Measurements from ENCODE around the gene GSTO1.

GSTO1 gene

GRCh38 chr10:104277785-104278184, 23.1 kb downstream of the GSTO1 start:
- peak in 1 of 3 experiments; percentile 35 for DNase-seq

DNA sequence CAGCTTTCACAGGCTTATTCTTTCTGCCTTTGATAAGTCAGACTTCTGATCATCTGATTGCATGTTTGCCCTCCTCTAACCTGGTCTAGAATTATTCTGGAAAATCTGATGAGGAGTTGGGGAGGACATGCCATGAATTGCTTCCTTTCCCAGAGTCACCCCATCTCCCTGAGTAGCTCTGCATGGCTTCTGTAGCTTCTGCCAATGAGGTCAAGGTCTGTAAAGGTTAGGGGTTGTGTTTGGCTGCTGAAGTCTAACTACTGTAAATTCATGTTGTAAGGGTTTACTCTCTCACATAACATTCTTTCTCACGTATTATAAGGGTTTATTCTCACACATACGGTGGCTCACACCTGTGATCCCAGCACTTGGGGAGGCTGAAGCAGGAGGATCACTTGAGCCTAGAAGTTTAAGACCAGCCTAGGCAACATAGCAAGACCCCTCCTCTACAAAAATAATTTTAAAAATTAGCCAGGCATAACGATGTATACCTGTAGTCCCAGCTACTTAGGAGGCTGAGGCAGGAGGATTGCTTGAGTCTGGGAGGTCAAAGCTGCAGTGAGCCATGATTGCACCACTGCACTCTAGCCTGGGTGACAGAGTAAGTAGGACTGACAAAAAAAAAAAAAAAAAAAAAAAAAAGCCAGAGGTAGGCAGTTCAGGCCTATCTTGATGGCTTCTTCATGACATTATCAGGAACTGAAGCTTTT, 25.0 kb downstream of the GSTO1 start:
- no peak for DNase-seq

DNA sequence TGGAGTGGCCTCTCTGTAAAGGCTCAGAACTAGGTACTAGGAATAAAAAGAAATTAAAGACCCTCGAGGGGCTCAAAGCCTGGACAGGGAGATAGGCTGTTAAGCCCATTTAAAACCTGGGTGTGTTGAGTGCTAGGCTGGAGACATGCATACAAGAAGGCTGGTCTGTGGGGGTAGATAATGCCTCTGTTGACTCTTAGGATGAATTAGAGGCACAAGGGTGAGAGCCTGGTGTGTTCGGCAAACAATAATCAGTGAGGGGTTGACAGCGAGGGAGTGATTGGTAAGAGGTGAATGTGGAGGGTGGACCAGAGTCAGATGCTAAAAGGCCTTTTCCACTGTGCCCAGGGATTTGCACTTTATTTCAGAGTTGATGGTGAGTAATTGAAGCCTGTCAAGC, 27.0 kb downstream of the GSTO1 start:
- DNase-seq = peak in 2 of 3 experiments; percentile 70 to 93

GRCh38 chr10:104284846-104285245, 30.2 kb downstream of the GSTO1 start:
- no peak for DNase-seq

DNA sequence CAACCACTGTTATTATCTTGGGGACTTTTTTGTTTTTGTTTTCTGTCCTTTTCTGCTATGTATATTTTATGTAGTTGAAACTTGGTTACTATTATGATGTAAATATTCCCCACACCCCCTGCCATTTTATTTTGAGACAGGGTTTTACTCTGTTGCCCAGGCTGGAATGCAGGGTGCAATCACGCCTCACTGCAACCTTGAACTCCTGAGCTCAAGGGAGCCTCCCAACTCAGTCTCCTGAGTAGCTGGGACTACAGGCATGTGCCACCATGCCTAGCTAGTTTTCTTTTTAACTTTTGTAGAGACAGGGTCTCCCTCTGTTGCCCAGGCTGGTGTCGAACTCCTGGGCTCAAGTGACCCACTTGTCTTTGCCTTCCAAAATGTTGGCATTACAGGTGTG, 32.2 kb downstream of the GSTO1 start:
- DNase-seq = no peak

GRCh38 chr10:104288355-104288754, 33.7 kb downstream of the GSTO1 start:
- peak in 1 of 3 experiments; percentile 6 for DNase-seq

DNA sequence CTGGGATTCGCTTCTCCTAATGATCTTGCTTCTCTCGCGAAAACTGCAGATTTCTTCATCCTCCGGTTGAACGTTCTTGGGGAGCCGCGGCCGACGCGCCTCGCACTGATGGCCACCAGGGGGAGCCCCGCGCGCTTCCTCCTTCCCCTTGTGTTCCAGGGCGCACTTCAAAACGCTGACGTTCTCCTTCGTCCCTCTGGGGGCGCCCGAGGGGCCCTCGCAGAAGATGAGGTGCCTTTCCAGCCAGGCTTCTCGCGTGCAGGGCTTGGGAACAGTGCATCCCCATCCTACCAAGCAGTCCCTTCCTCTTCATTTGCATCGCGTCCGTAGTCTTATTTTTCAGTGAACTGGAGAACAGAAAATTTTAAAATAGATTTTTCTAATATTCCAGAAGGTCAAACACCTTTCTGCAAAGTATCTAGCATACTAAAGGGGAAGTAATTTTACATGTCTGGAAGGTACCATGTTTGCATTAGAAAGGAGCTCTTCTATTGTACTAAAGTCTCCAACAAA, 36.8 kb downstream of the GSTO1 start:
- peak; percentile 67 to 85 (median 69) for DNase-seq

DNA sequence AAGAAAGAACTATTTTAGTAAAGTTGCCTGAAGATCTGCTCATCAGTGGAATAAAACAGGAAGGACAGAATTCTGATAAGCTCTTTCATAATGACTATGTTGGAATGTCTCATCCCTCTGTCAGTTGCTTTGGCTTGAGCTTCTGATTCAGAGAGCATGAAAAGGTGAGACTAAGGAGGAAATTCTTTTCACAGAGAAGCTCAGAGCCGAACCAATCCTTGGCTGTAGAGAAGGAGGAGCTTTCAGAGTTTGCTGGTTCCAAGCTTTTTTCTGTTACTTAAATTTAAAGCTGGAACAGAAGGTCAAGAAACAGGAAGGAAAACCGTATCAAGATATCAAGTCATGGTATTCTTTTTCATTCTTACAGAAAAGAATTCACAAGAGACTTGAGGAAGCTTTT, 38.3 kb downstream of the GSTO1 start:
- no peak for DNase-seq

GRCh38 chr10:104293781-104294321, 39.2 kb downstream of the GSTO1 start:
- no peak for DNase-seq

DNA sequence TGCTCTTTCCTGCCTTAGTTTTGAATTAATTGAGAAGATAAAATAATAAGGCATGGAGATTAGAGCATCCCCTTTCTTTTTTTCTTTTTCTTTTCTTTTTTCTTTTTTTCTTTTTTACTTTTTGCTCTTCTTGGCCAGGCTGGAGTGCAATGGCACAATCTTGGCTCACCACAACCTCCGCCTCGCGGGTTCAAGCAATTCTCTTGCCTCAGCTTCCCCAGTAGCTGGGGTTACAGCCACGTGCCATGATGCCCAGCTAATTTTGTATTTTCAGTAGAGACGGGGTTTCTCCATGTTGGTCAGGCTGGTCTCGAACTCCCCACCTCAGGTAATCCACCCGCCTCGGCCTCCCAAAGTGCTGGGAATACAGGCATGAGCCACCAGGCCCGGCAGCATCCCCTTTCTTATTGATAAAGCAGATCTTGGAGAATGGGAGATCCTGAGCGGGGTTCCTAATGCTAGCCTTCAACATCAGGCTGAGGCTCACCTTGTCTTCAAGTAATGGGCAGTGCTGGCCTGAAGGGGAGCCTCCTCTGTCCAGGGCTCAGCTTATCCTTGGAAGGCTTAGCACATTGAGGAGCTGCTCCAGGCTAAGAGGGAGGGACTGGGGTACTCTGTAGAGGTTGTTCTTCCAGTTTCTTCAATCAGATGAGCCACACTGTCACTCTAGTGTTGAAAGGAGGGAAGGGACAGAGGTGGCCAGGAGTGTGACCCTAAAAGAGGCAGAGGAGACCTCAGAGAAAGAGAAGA, 42.2 kb downstream of the GSTO1 start:
- DNase-seq = no peak

DNA sequence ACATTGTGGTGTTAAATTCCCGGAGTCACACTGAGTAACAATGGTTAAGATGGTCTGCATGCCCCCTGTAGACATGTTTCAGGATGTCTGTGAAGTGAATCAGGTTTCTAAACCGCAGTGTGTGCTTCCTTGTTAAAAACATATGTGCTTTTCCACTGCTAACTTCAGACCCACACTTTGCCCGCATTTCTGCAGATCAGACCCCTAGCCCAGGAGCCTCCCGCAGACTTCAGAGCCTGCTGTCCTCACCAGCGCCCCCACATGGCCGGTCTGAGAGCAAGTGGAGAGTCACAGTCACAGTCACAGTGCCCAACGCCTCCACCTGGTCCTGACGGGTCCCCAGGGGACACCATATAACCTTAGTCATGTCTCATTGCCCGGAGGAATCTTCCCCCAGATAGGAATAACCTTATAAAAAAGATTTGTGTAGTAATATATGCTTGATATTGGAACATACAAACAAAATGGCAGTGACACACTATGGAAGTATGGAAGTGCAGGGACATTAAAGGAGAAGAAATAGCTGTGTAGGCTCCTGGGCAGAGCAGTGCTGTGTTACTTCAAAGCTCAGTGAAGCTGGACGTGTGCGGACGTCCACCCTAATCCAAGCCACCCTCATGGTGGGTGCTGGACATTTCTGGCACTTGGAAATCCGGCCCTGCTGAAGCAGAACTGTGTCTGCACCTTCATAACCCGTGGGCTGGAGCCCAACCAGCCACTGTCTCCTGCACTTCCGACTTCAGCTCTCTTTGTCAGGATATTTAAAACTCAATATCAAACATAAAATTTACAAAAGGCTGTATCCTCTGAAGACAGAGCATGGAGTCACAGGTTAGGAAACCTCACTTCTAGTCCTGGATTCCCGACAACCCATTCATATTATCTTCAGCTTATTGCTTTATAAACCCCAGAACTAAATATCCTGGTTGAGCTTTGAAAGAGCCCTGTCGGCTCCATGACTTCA, 43.3 kb downstream of the GSTO1 start:
- no peak for DNase-seq

DNA sequence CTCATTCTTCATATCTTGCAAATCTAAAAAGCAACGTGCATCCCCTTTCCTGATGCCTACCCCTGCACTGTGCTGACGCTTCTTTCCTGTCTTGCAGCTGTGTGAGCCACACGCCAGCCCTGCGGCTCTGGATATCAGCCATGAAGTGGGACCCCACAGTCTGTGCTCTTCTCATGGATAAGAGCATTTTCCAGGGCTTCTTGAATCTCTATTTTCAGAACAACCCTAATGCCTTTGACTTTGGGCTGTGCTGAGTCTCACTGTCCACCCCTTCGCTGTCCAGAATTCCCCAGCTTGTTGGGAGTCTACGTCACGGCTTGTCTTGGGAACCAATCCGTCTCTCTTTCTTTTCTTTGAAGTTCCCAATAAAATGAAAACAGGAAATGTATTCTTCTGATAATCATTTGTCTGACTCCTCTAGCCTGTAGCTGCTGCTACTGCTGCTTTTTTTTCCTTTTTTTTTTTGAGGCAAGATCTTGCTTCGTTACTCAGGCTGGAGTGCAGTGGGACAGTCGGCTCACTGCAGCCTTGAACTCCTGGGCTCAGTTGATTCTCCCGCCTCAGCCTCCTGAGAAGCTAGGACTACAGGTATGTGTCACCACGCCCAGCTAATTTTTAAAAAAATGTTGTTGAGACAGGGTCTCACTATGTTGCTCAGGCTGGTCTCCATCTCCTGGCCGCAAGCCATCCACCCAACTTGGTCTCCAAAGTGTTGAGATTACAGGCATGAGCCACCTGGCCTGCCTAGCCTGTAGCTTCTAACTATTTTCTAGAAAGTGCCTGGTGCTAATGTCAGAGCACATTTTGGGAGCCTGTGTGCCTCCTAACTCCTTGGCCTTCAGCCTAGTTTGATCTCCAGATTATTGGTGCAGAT, 44.6 kb downstream of the GSTO1 start:
- no peak for DNase-seq

- no peak for DNase-seq
Measured at GRCh38 chr10:104300002-104300735, 45.5 kb downstream of the GSTO1 start.

- peak in 2 of 3 experiments; percentile 77 to 92 for DNase-seq
Measured at GRCh38 chr10:104300736-104301292, 46.1 kb downstream of the GSTO1 start.

- no peak for DNase-seq
Measured at GRCh38 chr10:104301907-104302690, 47.4 kb downstream of the GSTO1 start.

DNA sequence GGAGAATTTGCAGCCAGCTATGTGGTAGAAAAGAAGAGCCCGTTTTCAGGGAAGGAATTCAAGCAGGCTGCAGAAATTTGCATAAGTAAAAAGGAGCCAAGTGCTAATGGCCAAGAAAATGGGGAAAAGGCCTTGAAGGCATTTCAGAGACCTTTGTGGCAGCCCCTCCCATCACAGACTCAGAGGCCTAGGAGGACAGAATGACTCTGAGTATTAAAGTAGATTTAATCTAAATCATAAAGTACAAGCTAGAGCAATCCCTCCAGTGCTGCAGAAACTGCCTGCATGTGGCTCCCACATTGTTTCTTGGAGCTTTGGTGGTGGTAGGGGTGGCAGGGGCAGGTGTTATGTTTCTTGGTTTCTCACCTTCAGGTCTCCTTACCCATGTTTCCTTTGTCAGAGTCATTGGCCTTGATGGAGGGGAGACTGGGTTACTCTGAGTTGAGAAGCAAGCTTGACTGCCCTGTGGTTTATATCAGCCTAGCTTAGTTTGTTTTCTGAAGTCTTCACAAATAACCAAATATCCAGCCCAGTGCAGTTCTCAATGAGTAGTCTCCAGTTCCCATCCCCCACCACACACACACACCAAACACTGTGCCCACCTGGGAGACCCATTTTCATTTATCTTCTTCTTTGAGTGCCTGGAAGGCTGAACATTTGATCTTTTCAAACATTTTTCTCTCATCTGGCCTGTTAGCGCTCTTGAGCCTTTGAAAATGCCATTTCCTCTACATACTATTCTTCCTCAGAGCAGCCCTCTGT, 49.1 kb downstream of the GSTO1 start:
- no peak for DNase-seq

GRCh38 chr10:104304356-104304745, 49.7 kb downstream of the GSTO1 start:
- DNase-seq = no peak

GRCh38 chr10:104304927-104305326, 50.2 kb downstream of the GSTO1 start:
- no peak for DNase-seq

DNA sequence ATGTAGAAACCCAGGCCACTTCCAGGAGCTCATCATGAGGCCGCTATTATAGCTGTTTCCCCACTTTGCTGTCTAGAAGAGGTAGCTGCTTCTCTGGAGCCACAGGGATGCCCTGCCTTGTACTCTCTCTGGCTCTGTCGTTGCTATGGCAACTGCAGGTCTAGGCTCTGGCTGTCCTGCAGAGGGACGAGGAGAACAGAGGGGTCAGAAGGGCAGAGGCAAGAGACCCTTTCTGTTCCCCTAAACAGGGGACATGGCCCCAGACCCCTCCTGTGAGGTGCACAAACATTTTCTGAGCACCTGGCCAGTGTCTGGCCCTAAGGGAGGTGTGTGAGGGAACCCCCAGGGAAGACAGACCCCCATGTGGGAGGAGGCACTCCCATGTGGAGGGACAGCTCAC, 52.2 kb downstream of the GSTO1 start:
- DNase-seq = peak in 1 of 3 experiments; percentile 25
